Endothelial cell of umbilical vein (primary cell): ENCODE results near the gene VPS41. TPM values are rescaled to one million over a fixed set of nuclear protein-coding genes. Genes with fewer than 3 reads are reported as not detected.

Source experiments
- BruUV-seq: library from RNA; stranded (reverse); fragments of 400-500 nt; replicated peaks from 2 replicates; lab custom pipeline; 2021; lab: Mats Ljungman, UMichigan
- CTCF ChIA-PET: fragments of 300-600, 350-600 bp; sonication (Branson Sonifier 250); formaldehyde crosslinking; loops from one replicate; lab custom pipeline; 2021; ENCODE audit warnings: antibody characterized with exemption, inconsistent platforms; lab: Charles Lee
- POLR2A ChIA-PET: fragments of 300-600, 350-600 bp; sonication (Branson Sonifier 250); formaldehyde crosslinking; loops from one replicate; lab custom pipeline; 2021; ENCODE audit warnings: antibody characterized with exemption, inconsistent platforms; lab: Charles Lee
- DNase-seq: peaks from one replicate; pipeline ENCODE4 v3.0.0-alpha.2; 2011; ENCODE audit warnings: low read depth, low spot score
- FAIRE-seq: peaks from 2 replicates; lab custom pipeline; 2011; peaks lifted over from hg19 to GRCh38; lab: Jason Lieb, UNC
- H2AFZ ChIP-seq: 2 replicates; pipeline ENCODE4 v1.6.0; 2012; ENCODE audit warnings: low read depth, low read length, control low read depth, inconsistent platforms
- H3K27ac ChIP-seq: 2 replicates; pipeline ENCODE4 v1.5.1; 2011; ENCODE audit warnings: low read depth, mild to moderate bottlenecking, control low read depth, low read length, moderate library complexity; ENCODE audit not compliant: insufficient read depth
- H3K27me3 ChIP-seq, 2 experiments: 2 replicates each; pipeline versions ENCODE4 v1.6.0 to v1.6.1; 2011; ENCODE audit warnings: low read length in 2 of 2, mixed read lengths in 1 of 2; ENCODE audit not compliant: control insufficient read depth in 2 of 2, insufficient read depth in 2 of 2
- H3K36me3 ChIP-seq, 2 experiments: 2 replicates in 1 of 2; 3 replicates in 1 of 2; pipeline ENCODE4 v1.5.1; 2011; ENCODE audit warnings: low read length in 2 of 2, mild to moderate bottlenecking in 1 of 2, moderate library complexity in 1 of 2; ENCODE audit not compliant: control insufficient read depth in 2 of 2, insufficient read depth in 2 of 2; ENCODE audit errors: extremely low read depth in 1 of 2
- H3K4me1 ChIP-seq: 3 replicates; pipeline ENCODE4 v1.5.1; 2011; ENCODE audit warnings: mild to moderate bottlenecking, low read length; ENCODE audit not compliant: control insufficient read depth, insufficient read depth; ENCODE audit errors: extremely low read depth
- H3K4me2 ChIP-seq: 2 replicates; pipeline ENCODE4 v1.6.1; 2011; ENCODE audit warnings: low read length, control low read depth, mixed read lengths; ENCODE audit not compliant: insufficient read depth
- H3K4me3 ChIP-seq, 3 experiments: fragments of 200-600 bp in 1 of 3; sonication (generic), shearing (Covaris generic) in 1 of 3; replicated peaks in 1 of 3; 2 replicates each; pipeline ENCODE4 v1.5.1; 2011 to 2016; ENCODE audit warnings: control low read depth in 3 of 3, low read length in 3 of 3, mild to moderate bottlenecking in 2 of 3, inconsistent platforms in 1 of 3, low read depth in 1 of 3, moderate library complexity in 1 of 3; ENCODE audit not compliant: insufficient read depth in 1 of 3
- H3K79me2 ChIP-seq: 2 replicates; pipeline ENCODE4 v1.6.0; 2012; ENCODE audit warnings: low read length, inconsistent platforms; ENCODE audit not compliant: control insufficient read depth, insufficient read depth
- H3K9ac ChIP-seq: replicated peaks from 2 replicates; pipeline ENCODE3; 2011; ENCODE audit warnings: low read length, control low read depth; ENCODE audit not compliant: insufficient read depth; ENCODE audit errors: extremely low read depth
- H3K9me1 ChIP-seq: replicated peaks from 3 replicates; pipeline ENCODE4 v1.6.0; 2011; ENCODE audit warnings: mild to moderate bottlenecking, low read length; ENCODE audit not compliant: control insufficient read depth, insufficient read depth; ENCODE audit errors: extremely low read depth
- H3K9me3 ChIP-seq: replicated peaks from 2 replicates; pipeline ENCODE4 v1.5.1; 2012; ENCODE audit warnings: low read length, inconsistent platforms; ENCODE audit not compliant: control insufficient read depth, insufficient read depth
- H4K20me1 ChIP-seq: replicated peaks from 2 replicates; pipeline ENCODE3; 2011; ENCODE audit warnings: mild to moderate bottlenecking, low read length; ENCODE audit not compliant: control insufficient read depth, insufficient read depth; ENCODE audit errors: extremely low read depth
- FOS ChIP-seq: IDR thresholded peaks from 2 replicates; pipeline ENCODE4 v1.6.1; 2011; ENCODE audit warnings: mild to moderate bottlenecking, low read length, moderate library complexity, borderline replicate concordance; ENCODE audit not compliant: insufficient read depth
- GATA2 ChIP-seq: IDR thresholded peaks from 2 replicates; pipeline ENCODE4 v1.7.0; 2011; ENCODE audit warnings: low read depth, mild to moderate bottlenecking, moderate library complexity, mixed read lengths, low read length; ENCODE audit not compliant: insufficient read length, insufficient read depth
- MAX ChIP-seq: IDR thresholded peaks from 2 replicates; pipeline ENCODE4 v1.6.1; 2011; ENCODE audit not compliant: insufficient read depth, insufficient read length
- MYC ChIP-seq: IDR thresholded peaks from one replicate; pipeline ENCODE4 v1.6.1; 2011; ENCODE audit warnings: mild to moderate bottlenecking, low read depth, low read length
- POLR2A ChIP-seq: IDR thresholded peaks from 2 replicates; pipeline ENCODE4 v1.6.1; 2012; ENCODE audit warnings: low read depth, mild to moderate bottlenecking, control low read depth, low read length
- POLR2AphosphoS5 ChIP-seq: IDR thresholded peaks from 2 replicates; pipeline ENCODE4 v1.6.1; 2012; ENCODE audit warnings: low read depth, mild to moderate bottlenecking, control low read depth, low read length, moderate library complexity; ENCODE audit not compliant: insufficient read depth
- dilution Hi-C: fragments of 300-500 bp; cut with MboI; formaldehyde crosslinking; loops from one replicate; pipeline ENCODE4 v1.15.0; 2019; ENCODE audit warnings: low sequenced_read_pairs; ENCODE audit not compliant: extremely low pct_ligation_motif_present
- intact Hi-C: fragments of 100-400 bp; cut with micrococcal nuclease; formaldehyde crosslinking; loops from one replicate; pipeline ENCODE4 v1.10.0; 2022
- polyA plus RNA-seq, 4 experiments: library from polyadenylated mRNA; depleted of rRNA in 3 of 4; stranded (reverse) in 3 of 4; unstranded in 1 of 4; fragments of >200 nt; gene quantifications; 2 replicates each; pipeline versions ENCODE4 v1.2.1 to v1.2.3, GENCODE V29; 2011 to 2012; ENCODE audit warnings: missing spikeins in 1 of 4
- total RNA-seq: library from RNA; stranded (reverse); gene quantifications from 2 replicates; pipeline ENCODE4 v1.2.3, GENCODE V29; 2021
- TF ChIP-seq, protein P1 (sequence below), 2 donors: IDR thresholded peaks; 1 replicate in 1 of 2; 2 replicates in 1 of 2; pipeline ENCODE4 v1.5.1; 2011; ENCODE audit warnings: low read length in 2 of 2, mild to moderate bottlenecking in 2 of 2, moderate library complexity in 2 of 2, control low read depth in 1 of 2, inconsistent platforms in 1 of 2, low read depth in 1 of 2; ENCODE audit not compliant: insufficient read depth in 1 of 2; ENCODE audit errors: extremely low read depth in 1 of 2

Gene VPS41
- total and polyA plus RNA-seq, 2 donors (not counting 3 experiments of a cell fraction or from before 2014, with no cell fraction given), result 14.3 to 79.8 TPM

DNA sequence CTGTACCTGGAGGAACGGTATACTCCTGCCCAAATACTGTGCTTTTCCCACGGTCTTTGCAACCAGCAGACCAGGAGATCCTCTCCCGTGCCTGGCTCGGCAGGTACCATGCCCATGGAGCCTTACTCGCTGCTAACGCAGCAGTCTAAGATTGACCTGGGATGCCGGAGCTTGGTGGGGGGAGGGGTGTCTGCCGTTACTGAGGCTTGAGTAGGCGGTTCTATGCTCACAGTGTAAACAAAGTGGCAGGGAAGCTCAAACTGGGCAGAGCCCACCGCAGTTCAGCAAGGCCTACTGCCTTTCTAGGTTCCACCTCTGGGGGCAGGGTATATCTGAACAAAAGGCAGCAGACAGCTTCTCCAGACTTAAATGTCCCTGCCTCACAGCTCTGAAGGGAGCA is 22.7 kb downstream of the VPS41 start:
- dilution Hi-C loops, result no loop called here
- POLR2A ChIA-PET, result no interaction called here

More for the DNA sequence above, 22.7 kb downstream of the VPS41 start:
- TF ChIP-seq MYC (no peak), POLR2AphosphoS5 (no peak), GATA2 (no peak), MAX (no peak), POLR2A (no peak), FOS (no peak)
- TF ChIP-seq, protein P1, sequence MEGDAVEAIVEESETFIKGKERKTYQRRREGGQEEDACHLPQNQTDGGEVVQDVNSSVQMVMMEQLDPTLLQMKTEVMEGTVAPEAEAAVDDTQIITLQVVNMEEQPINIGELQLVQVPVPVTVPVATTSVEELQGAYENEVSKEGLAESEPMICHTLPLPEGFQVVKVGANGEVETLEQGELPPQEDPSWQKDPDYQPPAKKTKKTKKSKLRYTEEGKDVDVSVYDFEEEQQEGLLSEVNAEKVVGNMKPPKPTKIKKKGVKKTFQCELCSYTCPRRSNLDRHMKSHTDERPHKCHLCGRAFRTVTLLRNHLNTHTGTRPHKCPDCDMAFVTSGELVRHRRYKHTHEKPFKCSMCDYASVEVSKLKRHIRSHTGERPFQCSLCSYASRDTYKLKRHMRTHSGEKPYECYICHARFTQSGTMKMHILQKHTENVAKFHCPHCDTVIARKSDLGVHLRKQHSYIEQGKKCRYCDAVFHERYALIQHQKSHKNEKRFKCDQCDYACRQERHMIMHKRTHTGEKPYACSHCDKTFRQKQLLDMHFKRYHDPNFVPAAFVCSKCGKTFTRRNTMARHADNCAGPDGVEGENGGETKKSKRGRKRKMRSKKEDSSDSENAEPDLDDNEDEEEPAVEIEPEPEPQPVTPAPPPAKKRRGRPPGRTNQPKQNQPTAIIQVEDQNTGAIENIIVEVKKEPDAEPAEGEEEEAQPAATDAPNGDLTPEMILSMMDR (IDR thresholded peaks at IDR 0.05; ENCODE audit: extremely low read depth in 1 of 2, insufficient read depth in 1 of 2, low read depth in 1 of 2, low read length in 2 of 2), result no peak
- H4K20me1 ChIP-seq, result no peaks in the 10 kb centered on the region
- no peak overlapping the region for H3K27ac ChIP-seq
- no peak for FAIRE-seq
- H3K79me2 ChIP-seq, result peaks cover 2% of the 10 kb centered on the region
- no TSS peak for BruUV-seq
- H3K4me2 ChIP-seq, result no peak overlapping the region
- H3K36me3 ChIP-seq, result no peaks in the 10 kb centered on the region
- H3K9me3 ChIP-seq, result no peaks in the 10 kb centered on the region
- DNase-seq, result no peak
- H3K9me1 ChIP-seq, result no peaks in the 10 kb centered on the region
- intact Hi-C loops, result no loop called here
- CTCF ChIA-PET, result no interaction called here
- no peak overlapping the region for H3K9ac ChIP-seq
- H2AFZ ChIP-seq, result no peak overlapping the region
- no peak overlapping the region for H3K4me3 ChIP-seq
- H3K4me1 ChIP-seq, result peaks cover 7% of the 10 kb centered on the region
- no peaks in the 10 kb centered on the region for H3K27me3 ChIP-seq
